Upper lobe of right lung (tissue), 1 donor: ENCODE data around the gene CABS1. TPM values are rescaled to one million over a fixed set of nuclear protein-coding genes. Genes with fewer than 3 reads are reported as not detected.

Source experiments
- ATAC-seq: fragments of 200-7000 bp; cut with Tn5 transposase; one replicate; pipeline ENCODE4 v1.9.1; 2020; ENCODE audit warnings: mild to moderate bottlenecking, moderate library complexity
- DNase-seq: peaks from one replicate; pipeline ENCODE4 v3.0.0-alpha.2; 2020
- H3K27ac ChIP-seq: fragments of 200-600 bp; one replicate; pipeline ENCODE4 v1.8.0; 2022
- H3K27me3 ChIP-seq: fragments of 200-600 bp; one replicate; pipeline ENCODE4 v1.8.0; 2022; ENCODE audit warnings: mild to moderate bottlenecking
- H3K36me3 ChIP-seq: fragments of 200-600 bp; one replicate; pipeline ENCODE4 v1.8.0; 2022
- H3K4me1 ChIP-seq: fragments of 200-600 bp; one replicate; pipeline ENCODE4 v1.8.0; 2022
- H3K4me3 ChIP-seq: fragments of 200-600 bp; one replicate; pipeline ENCODE4 v1.8.0; 2022; ENCODE audit warnings: mild to moderate bottlenecking
- H3K9me3 ChIP-seq: fragments of 200-600 bp; one replicate; pipeline ENCODE4 v1.8.0; 2022
- intact Hi-C: fragments of 100-400 bp; cut with DNase I; formaldehyde crosslinking; loops from one replicate; pipeline ENCODE4 v1.11.0; 2022
- total RNA-seq: library from RNA; stranded (reverse); fragmentation: NEBNext Ultra II Directional; extraction: Animal tissue kit (Norgen Biotek cat#: 25700); gene quantifications from one replicate; pipeline ENCODE4 v1.2.1, GENCODE V29; 2021
- TF ChIP-seq, protein P1 (sequence below): fragments of 200-600 bp; IDR thresholded peaks from one replicate; pipeline ENCODE4 v1.8.0; 2022; ENCODE audit warnings: antibody characterized with exemption
- donor health status: DM: no; HTN: yes; CAD: no; lungs with severe emphysema.

The CABS1 gene
- total RNA-seq, 1 donor from 2014 or later: not detected

DNA sequence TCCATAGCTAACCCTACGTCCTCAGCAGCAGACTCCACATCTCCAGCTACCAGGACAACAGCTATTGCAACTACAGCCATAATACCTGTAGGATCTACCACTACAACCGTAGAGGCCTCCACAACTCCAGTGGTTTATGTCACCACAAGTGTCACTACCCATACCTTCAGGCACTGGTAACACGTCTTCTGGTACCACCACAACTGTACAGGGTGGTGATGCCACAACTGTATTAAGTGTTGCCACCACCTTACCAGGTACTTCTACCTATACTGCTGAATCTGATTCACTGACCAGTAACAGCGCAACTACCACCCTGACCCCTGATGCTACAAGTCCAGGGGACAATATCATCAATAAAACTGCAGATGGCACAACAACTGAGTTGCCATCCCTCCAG, 34.6 kb upstream of the CABS1 start:
- no peaks in the 10 kb centered on the region for H3K9me3 ChIP-seq
- H3K36me3 ChIP-seq: no peaks in the 10 kb centered on the region
- intact Hi-C loops: no loop called here
- DNase-seq: no peak
- H3K4me1 ChIP-seq: no peaks in the 10 kb centered on the region
- no peak for ATAC-seq
- no peak overlapping the region for H3K27ac ChIP-seq
- H3K4me3 ChIP-seq: no peak overlapping the region
- H3K27me3 ChIP-seq: no peaks in the 10 kb centered on the region
- TF ChIP-seq, protein P1, sequence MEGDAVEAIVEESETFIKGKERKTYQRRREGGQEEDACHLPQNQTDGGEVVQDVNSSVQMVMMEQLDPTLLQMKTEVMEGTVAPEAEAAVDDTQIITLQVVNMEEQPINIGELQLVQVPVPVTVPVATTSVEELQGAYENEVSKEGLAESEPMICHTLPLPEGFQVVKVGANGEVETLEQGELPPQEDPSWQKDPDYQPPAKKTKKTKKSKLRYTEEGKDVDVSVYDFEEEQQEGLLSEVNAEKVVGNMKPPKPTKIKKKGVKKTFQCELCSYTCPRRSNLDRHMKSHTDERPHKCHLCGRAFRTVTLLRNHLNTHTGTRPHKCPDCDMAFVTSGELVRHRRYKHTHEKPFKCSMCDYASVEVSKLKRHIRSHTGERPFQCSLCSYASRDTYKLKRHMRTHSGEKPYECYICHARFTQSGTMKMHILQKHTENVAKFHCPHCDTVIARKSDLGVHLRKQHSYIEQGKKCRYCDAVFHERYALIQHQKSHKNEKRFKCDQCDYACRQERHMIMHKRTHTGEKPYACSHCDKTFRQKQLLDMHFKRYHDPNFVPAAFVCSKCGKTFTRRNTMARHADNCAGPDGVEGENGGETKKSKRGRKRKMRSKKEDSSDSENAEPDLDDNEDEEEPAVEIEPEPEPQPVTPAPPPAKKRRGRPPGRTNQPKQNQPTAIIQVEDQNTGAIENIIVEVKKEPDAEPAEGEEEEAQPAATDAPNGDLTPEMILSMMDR: no peak

DNA sequence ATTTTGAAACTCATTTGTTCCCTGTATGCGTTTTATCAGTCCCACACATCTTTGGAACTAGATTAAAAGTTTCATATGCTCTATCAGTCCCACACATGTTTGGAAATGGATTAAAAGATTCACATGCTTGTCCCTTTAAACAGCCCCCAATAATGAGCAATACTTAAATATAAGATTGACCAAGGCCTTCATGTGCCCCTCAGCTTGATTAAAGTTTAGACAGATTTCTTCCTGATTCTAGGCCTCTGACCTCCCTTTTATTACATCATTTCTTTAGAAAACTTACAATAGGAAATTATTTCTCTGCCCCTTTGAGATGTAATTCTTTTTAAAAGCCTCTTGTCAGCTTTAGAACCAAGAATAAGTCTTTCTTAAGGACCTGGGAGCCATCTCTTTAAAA, 31.7 kb upstream of the CABS1 start:
- TF ChIP-seq, protein P1: no peak
- Histone ChIP-seq H3K27me3 (no peaks in the 10 kb centered on the region), H3K4me3 (no peak overlapping the region), H3K9me3 (no peaks in the 10 kb centered on the region), H3K36me3 (no peaks in the 10 kb centered on the region), H3K4me1 (no peaks in the 10 kb centered on the region), H3K27ac (no peak overlapping the region)
- intact Hi-C loops: no loop called here
- no peak for DNase-seq
- ATAC-seq: no peak

DNA sequence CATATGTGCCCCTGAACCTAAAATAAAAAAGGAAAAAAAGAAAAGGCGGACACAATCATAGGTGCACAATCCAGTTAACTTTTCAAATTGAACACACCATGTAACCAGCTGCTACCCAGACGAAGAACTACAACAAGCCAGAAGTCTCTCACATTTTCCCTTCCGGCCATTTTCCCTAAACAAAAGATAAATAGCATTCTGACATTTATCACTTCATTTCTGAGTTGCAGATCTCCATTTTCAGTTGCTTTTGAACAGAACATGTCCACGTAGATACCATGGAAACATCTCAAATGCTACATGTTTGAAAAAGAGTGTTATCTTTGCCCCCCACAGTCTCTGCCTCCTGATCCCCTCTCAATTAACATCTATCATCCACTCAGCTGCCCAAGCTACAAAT, 29.2 kb upstream of the CABS1 start:
- ATAC-seq (no peak), DNase-seq (no peak)
- TF ChIP-seq, protein P1: no peak
- Histone ChIP-seq H3K9me3 (no peaks in the 10 kb centered on the region), H3K4me1 (no peaks in the 10 kb centered on the region), H3K36me3 (no peaks in the 10 kb centered on the region), H3K27me3 (no peaks in the 10 kb centered on the region), H3K4me3 (no peak overlapping the region), H3K27ac (no peak overlapping the region)
- intact Hi-C loops: no loop called here

GRCh38 chr4:70306076-70306475, 28.7 kb upstream of the CABS1 start:
- Histone ChIP-seq H3K27me3 (no peaks in the 10 kb centered on the region), H3K4me3 (no peak overlapping the region), H3K4me1 (no peaks in the 10 kb centered on the region), H3K9me3 (no peaks in the 10 kb centered on the region), H3K27ac (no peak overlapping the region), H3K36me3 (no peaks in the 10 kb centered on the region)
- TF ChIP-seq, protein P1: no peak
- intact Hi-C loops: no loop called here
- ATAC-seq (no peak), DNase-seq (no peak)

GRCh38 chr4:70313736-70314135, 21.0 kb upstream of the CABS1 start:
- no peak overlapping the region for H3K27ac ChIP-seq
- H3K9me3 ChIP-seq: no peaks in the 10 kb centered on the region
- intact Hi-C loops: no loop called here
- H3K36me3 ChIP-seq: no peaks in the 10 kb centered on the region
- no peaks in the 10 kb centered on the region for H3K4me1 ChIP-seq
- no peak overlapping the region for H3K4me3 ChIP-seq
- DNase-seq (no peak), ATAC-seq (no peak)
- TF ChIP-seq, protein P1: no peak
- no peaks in the 10 kb centered on the region for H3K27me3 ChIP-seq

DNA sequence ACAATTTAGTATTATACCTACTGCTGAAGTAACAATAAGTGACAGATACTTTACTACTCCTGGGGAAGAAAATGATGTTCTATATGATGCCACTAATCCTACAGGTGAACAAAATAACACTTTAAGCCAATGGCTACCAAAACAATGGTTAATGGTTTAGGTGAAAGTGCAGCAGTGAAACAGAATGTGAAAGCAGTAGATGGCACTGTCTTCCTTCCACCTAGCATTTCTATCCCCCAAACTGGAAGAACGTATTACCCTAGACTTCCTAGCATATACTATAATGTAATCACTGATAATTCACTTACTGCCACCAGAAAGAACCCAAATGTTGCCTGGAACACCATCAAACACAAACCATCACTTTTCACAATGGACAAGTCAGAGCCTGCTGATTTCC, 18.9 kb upstream of the CABS1 start:
- H3K27ac ChIP-seq: no peak overlapping the region
- H3K36me3 ChIP-seq: no peaks in the 10 kb centered on the region
- H3K4me1 ChIP-seq: no peaks in the 10 kb centered on the region
- DNase-seq (no peak), ATAC-seq (no peak)
- intact Hi-C loops: no loop called here
- no peak overlapping the region for H3K4me3 ChIP-seq
- no peaks in the 10 kb centered on the region for H3K27me3 ChIP-seq
- TF ChIP-seq, protein P1: no peak
- H3K9me3 ChIP-seq: no peaks in the 10 kb centered on the region
